T-helper 1 cell treated with Interleukin-12 subunit alpha and Interleukin-12 subunit beta and Interleukin-4 antibody, amounts not matched to agents 30 μg/mL and 1 μg/mL, for 36 hours (primary cell): Measurements from ENCODE around the gene MTPN.

Experiments
- H3K27ac Mint-ChIP-seq: one replicate; pipeline ENCODE4 v1.8.0; 2021; ENCODE audit warnings: mild to moderate bottlenecking, mixed read lengths
- H3K27me3 Mint-ChIP-seq: one replicate; pipeline ENCODE4 v1.8.0; 2021; ENCODE audit warnings: low read depth, mixed read lengths
- H3K36me3 Mint-ChIP-seq: one replicate; pipeline ENCODE4 v1.8.0; 2021; ENCODE audit warnings: low read depth, mixed read lengths
- H3K4me1 Mint-ChIP-seq: one replicate; pipeline ENCODE4 v1.8.0; 2021; ENCODE audit warnings: low read depth, mixed read lengths
- H3K4me3 Mint-ChIP-seq: one replicate; pipeline ENCODE4 v1.8.0; 2021; ENCODE audit warnings: mild to moderate bottlenecking, moderate library complexity, mixed read lengths
- H3K9me3 Mint-ChIP-seq: one replicate; pipeline ENCODE4 v1.8.0; 2021; ENCODE audit warnings: mixed read lengths

Gene MTPN, protein sequence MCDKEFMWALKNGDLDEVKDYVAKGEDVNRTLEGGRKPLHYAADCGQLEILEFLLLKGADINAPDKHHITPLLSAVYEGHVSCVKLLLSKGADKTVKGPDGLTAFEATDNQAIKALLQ

DNA sequence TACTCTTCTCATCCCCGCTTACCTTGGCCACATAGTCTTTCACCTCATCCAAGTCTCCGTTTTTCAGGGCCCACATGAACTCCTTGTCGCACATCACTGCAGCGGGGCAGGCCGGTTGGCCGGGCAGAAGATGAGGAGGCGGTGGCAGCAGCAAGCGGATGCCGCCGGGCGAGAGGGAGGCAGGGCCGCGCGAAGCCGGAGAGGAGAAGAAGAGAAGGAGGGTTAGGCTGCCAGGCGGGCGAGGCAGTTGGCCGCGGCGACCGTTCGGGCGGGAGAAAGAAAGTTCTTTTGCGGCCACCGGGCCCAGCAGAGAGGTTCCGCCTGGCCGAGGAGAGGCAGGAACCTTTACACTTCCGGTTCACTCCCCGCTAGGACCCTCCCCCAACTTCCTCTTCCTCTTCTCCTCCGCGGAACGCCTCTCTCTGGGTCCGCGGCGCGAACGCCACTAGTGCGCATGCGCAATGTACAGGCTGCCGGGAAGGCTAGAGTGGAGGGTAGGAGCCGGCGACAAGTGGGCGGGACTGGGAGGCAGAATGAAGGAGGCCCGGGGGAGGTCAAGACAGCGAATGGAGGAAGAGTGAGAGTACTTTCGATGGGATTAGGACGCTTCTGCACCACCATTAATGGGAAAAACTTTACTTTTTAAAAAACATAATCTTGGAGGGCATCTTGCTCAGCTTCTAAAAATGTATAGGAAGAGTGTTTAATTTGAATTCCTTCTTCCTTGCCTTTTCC, at the start of gene MTPN:
TSS of gene MTPN (minus strand) at position 353 of the 735 bp plus-strand sequence. CDS start at position 94, 259 bp downstream.
- Mint-ChIP-seq H3K9me3 (no peaks in the 10 kb centered on the region), H3K4me1 (peaks cover 64% of the 10 kb centered on the region), H3K4me3 (peak within 1 kb of the TSS; percentile 97), H3K36me3 (peaks cover 7% of the 10 kb centered on the region), H3K27ac (peak within 1 kb of the TSS; percentile 87), H3K27me3 (no peaks in the 10 kb centered on the region)

GRCh38 chr7:136026209-136026608, 49.0 kb upstream of the MTPN start:
- no peaks in the 10 kb centered on the region for H3K9me3 Mint-ChIP-seq
- peaks cover 9% of the 10 kb centered on the region for H3K36me3 Mint-ChIP-seq
- no peak overlapping the region for H3K4me3 Mint-ChIP-seq
- peaks cover 4% of the 10 kb centered on the region for H3K4me1 Mint-ChIP-seq
- no peaks in the 10 kb centered on the region for H3K27me3 Mint-ChIP-seq
- no peak overlapping the region for H3K27ac Mint-ChIP-seq

DNA sequence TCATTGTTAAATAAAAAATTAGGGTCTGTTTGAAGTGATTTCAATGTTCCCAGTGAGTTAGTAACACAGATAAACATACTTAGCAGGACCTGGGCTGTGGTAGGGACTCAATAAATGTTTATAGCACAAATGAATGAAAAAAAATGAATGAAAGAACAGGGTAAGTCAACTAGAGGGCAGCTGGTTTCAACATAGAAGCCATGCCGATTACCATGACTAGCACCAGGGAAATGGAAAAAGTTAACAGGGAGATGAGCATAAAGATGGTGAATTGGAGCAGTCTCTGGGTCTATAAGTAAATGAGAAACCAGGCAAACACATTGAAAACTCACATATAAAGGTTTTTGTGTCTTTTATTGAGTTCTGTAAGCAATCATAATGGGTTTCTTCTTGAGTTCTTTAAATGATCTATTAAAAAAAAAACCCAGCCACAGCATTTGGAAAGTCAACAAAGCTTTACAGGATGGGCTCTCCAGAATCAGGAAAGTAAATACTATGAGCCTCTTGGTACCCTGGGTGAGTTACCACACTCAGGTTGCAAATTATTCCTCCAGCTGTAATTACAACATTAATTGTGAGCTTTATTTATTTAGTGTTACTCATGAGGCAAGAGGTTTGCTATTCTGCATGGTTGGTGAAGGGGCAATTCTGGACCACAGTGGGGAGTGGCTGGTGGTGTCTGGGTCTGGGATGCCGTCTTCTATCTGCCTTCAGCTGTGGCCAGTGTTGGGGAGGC, 46.1 kb upstream of the MTPN start:
- Mint-ChIP-seq H3K27me3 (no peaks in the 10 kb centered on the region), H3K4me3 (no peak overlapping the region), H3K9me3 (no peaks in the 10 kb centered on the region)

DNA sequence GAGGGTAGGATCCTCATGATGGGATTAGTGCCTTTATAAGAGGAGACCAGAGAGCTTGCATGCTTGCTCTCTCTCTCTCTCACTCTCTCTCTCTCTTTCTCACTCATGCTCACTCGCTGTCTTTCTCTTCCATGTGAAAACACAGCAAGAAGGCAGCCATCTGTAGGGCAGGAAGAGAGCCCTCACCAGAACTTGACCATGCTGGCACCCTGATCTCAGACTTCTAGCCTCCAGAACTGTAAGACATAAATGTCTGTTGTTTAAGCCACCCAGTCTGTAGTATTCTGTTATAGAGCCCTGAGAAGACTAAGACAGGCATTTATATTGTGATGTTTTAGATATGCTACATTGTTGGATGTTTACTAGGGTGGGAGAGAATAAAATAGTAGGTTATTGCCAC, 43.4 kb upstream of the MTPN start:
- Mint-ChIP-seq H3K27ac (no peak overlapping the region), H3K4me3 (no peak overlapping the region), H3K4me1 (no peaks in the 10 kb centered on the region), H3K27me3 (no peaks in the 10 kb centered on the region), H3K36me3 (no peaks in the 10 kb centered on the region), H3K9me3 (no peaks in the 10 kb centered on the region)

More for the DNA sequence above, 46.1 kb upstream of the MTPN start:
- peaks cover 7% of the 10 kb centered on the region for H3K36me3 Mint-ChIP-seq
- no peak overlapping the region for H3K27ac Mint-ChIP-seq
- H3K4me1 Mint-ChIP-seq, result no peaks in the 10 kb centered on the region

- H3K4me3 Mint-ChIP-seq, result no peak overlapping the region
- no peaks in the 10 kb centered on the region for H3K27me3 Mint-ChIP-seq
- no peak overlapping the region for H3K27ac Mint-ChIP-seq
- H3K9me3 Mint-ChIP-seq, result no peaks in the 10 kb centered on the region
- H3K36me3 Mint-ChIP-seq, result no peaks in the 10 kb centered on the region
- H3K4me1 Mint-ChIP-seq, result no peaks in the 10 kb centered on the region
Observed at GRCh38 chr7:136018104-136018503, 40.9 kb upstream of the MTPN start.

DNA sequence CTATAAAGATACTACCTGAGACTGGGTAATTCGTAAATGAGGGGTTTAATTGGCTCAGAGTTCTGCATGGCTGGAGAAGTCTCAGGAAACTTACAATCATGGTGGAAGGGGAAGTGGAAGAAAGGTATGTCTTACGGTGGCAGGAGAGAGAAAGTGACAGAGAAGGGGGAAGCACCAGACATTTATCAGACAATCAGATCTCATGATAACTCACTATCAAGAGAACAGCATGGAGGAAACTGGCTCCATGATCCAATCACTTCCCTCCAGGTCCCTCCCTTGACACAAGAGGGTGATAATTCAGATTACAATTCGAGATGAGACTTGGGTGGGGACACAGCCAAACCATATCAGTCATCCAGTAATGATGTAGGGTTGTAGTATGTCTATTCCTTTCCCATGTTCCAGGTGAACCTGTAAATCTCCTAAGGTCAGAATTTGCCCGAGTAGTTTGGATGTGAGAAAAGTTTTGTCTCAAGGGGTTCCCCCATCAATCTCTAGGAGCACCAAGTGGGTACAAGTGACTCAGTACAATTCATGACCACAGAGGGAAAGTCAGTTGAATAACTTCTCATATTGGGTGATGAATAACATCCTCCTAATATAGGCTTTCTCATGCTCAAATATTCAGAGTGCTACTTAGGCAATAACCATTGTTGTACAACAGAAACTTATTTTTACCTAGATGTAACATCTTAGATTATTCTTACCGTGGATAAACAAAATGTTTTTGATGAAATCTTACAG, 39.7 kb upstream of the MTPN start:
- Mint-ChIP-seq H3K4me3 (no peak overlapping the region), H3K36me3 (no peaks in the 10 kb centered on the region), H3K4me1 (peaks cover 2% of the 10 kb centered on the region), H3K9me3 (no peaks in the 10 kb centered on the region), H3K27me3 (peaks cover 3% of the 10 kb centered on the region), H3K27ac (no peak overlapping the region)

DNA sequence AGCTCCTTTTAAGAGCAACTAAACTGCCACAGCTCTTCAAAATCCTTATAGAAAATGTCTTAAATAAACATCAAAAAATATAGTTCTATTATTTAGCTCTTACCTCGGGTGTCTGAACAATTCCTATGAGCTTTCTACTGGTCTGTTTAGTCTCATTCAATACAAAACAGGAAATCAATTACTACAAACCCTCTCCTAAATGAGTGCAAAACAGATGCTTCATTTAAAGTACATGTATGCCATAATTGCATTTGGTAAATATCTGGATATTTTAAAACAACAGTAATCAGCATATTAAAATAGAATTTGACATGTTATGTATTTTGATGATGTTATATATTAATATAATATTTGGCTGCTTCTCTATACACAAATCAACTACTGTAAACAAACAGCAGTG, 38.5 kb upstream of the MTPN start:
- Mint-ChIP-seq H3K4me3 (no peak overlapping the region), H3K27ac (no peak overlapping the region), H3K4me1 (peaks cover 2% of the 10 kb centered on the region), H3K27me3 (peaks cover 3% of the 10 kb centered on the region), H3K9me3 (no peaks in the 10 kb centered on the region), H3K36me3 (no peaks in the 10 kb centered on the region)

DNA sequence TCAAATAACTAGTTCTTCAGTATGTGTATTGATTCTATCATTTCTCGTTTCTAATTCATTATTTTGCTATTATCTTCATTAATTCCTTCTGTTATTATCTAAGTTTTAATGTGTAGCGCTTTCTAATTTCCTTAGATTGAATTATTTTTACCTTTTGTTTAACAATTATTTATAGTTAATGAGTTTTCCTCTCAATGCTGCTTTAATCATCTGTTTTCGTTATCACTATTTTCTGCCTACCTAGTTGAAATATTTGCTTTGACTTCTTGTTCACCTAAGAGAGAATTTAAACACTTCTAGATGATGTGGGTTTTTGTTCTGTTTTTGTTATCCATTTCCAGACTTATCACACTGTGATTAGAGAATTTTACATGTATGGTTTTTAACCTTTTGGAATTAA, 37.5 kb upstream of the MTPN start:
- Mint-ChIP-seq H3K27me3 (peaks cover 3% of the 10 kb centered on the region), H3K9me3 (no peaks in the 10 kb centered on the region), H3K4me3 (no peak overlapping the region), H3K4me1 (peaks cover 2% of the 10 kb centered on the region), H3K27ac (no peak overlapping the region), H3K36me3 (no peaks in the 10 kb centered on the region)

GRCh38 chr7:136012238-136012637, 35.1 kb upstream of the MTPN start:
- no peak overlapping the region for H3K27ac Mint-ChIP-seq

DNA sequence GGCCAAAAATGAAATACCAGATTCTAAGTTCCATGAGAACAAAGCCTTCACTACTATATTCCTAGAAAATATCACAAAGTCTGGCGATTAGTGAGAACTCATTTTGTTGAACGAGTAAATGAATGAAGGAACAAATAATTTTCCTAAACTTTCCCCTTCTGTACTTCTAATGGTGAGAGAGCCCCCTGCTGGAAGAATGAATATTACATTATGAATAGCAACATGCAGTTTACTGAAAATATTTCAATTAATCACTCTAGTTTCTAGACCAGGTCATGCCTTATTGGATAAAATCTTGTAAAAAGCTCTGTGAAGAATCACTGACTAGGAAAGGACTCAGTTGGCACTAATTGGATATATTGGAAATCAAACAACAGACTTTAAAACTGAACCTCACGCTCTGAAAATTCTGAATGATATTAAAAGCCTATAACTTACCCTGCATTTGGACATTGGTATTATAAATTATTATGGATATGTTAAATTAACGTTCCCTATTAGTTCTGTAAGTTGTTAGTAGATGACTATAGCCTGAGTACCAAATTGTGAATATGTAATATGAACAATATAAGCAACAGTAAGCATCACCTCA, 32.4 kb upstream of the MTPN start:
- peaks cover 3% of the 10 kb centered on the region for H3K27me3 Mint-ChIP-seq
- peaks cover 1% of the 10 kb centered on the region for H3K36me3 Mint-ChIP-seq
- H3K4me3 Mint-ChIP-seq, result no peak overlapping the region
- H3K4me1 Mint-ChIP-seq, result peaks cover 4% of the 10 kb centered on the region
- H3K9me3 Mint-ChIP-seq, result no peaks in the 10 kb centered on the region
- H3K27ac Mint-ChIP-seq, result no peak overlapping the region

More at GRCh38 chr7:136012238-136012637, 35.1 kb upstream of the MTPN start:
- H3K36me3 Mint-ChIP-seq, result no peaks in the 10 kb centered on the region
- no peaks in the 10 kb centered on the region for H3K9me3 Mint-ChIP-seq
- peaks cover 4% of the 10 kb centered on the region for H3K4me1 Mint-ChIP-seq
- H3K27me3 Mint-ChIP-seq, result peaks cover 3% of the 10 kb centered on the region
- no peak overlapping the region for H3K4me3 Mint-ChIP-seq

- peaks cover 1% of the 10 kb centered on the region for H3K36me3 Mint-ChIP-seq
- no peak overlapping the region for H3K27ac Mint-ChIP-seq
- H3K4me1 Mint-ChIP-seq, result peaks cover 3% of the 10 kb centered on the region
- no peak overlapping the region for H3K4me3 Mint-ChIP-seq
- no peaks in the 10 kb centered on the region for H3K9me3 Mint-ChIP-seq
- H3K27me3 Mint-ChIP-seq, result no peaks in the 10 kb centered on the region
Observed at GRCh38 chr7:136006208-136006607, 29.0 kb upstream of the MTPN start.

GRCh38 chr7:136004083-136004482, 26.9 kb upstream of the MTPN start:
- H3K4me3 Mint-ChIP-seq, result no peak overlapping the region
- no peaks in the 10 kb centered on the region for H3K4me1 Mint-ChIP-seq
- no peaks in the 10 kb centered on the region for H3K27me3 Mint-ChIP-seq
- no peak overlapping the region for H3K27ac Mint-ChIP-seq
- H3K9me3 Mint-ChIP-seq, result no peaks in the 10 kb centered on the region
- H3K36me3 Mint-ChIP-seq, result peaks cover 1% of the 10 kb centered on the region

DNA sequence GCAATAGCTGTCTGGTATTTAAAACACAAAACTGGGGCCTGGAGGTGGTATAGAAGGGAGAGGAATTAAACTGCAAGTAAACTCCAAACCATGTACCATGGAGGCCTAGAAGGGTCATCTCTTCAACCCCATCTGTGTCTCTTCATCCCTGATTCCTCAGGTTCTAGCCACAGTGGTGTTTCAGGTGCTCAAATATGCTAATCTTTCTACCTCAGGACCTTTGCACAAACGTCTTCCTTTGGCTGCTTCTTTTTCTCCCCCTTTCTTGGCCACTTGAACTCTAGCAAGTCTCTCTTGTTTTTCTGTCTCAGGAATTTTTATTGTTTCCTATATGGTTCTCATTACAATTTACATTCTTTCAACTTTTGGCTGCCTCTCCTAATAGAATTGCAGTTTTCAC, 25.6 kb upstream of the MTPN start:
- Mint-ChIP-seq H3K36me3 (peaks cover 1% of the 10 kb centered on the region), H3K4me1 (no peaks in the 10 kb centered on the region), H3K4me3 (no peak overlapping the region), H3K27ac (no peak overlapping the region), H3K27me3 (no peaks in the 10 kb centered on the region), H3K9me3 (no peaks in the 10 kb centered on the region)

DNA sequence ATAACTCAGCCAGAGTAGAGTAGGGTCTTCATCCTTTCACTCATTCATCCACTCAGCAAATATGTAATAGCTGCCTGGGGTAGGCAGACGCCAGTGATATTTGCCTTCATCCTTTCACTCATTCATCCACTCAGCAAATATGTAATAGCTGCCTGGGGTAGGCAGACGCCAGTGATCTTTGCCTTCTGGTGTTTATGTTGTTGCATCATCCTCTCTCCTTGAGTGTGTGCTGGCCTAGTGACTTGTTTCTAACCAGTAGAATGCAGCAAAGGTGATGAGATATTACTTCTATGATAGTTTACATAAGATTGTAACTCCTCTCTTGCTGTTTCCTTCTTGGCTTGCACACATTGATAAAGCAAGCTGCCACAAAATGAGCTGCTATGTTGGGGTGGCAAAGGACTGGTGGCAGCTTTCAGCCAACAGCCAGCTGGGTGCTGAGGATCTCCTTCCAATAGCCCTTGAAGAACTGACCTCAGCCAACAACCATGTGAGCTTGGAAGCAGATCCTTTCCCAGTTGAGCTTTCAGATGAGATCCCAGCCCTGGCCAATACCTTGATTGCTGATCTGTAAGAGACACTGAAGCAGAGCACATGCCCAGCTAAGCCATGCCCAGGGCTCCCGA, 23.2 kb upstream of the MTPN start:
- Mint-ChIP-seq H3K27ac (no peak overlapping the region), H3K9me3 (no peaks in the 10 kb centered on the region), H3K36me3 (no peaks in the 10 kb centered on the region), H3K4me3 (no peak overlapping the region), H3K27me3 (no peaks in the 10 kb centered on the region), H3K4me1 (peaks cover 2% of the 10 kb centered on the region)
